Left cardiac atrium (tissue), 4 donors: ENCODE measurements around the gene ALOX15. TPM values are rescaled to one million over a fixed set of nuclear protein-coding genes. Genes with fewer than 3 reads are reported as not detected.

Source experiments
- ATAC-seq, 2 donors: fragments of 200-7000 bp; cut with Tn5 transposase; one replicate each; pipeline ENCODE4 v1.9.1; 2020; ENCODE audit warnings: mild to moderate bottlenecking in 2 of 2, moderate library complexity in 2 of 2
- DNase-seq: peaks from one replicate; pipeline ENCODE4 v3.0.0-alpha.2; 2020
- intact Hi-C, 2 donors: fragments of 100-400 bp; cut with DNase I; formaldehyde crosslinking; loops; one replicate each; pipeline versions ENCODE4 v1.14.1 to v1.15.1; 2022 to 2023
- total RNA-seq, 2 donors: library from RNA; stranded (reverse); fragmentation: NEBNext Ultra II Directional; extraction: Animal tissue kit (Norgen Biotek cat#: 25700); gene quantifications; one replicate each; pipeline ENCODE4 v1.2.1, GENCODE V29; 2021
- donor health status: DM: no; HTN: yes; CAD: no.
- donor health status: DM: no; HTN: yes; CAD: no; lungs with severe emphysema.
- donor health status: DM: yes; HTN: yes; CAD: no.
- donor health status: Dilated cardiomyopathy.

The ALOX15 gene
- total RNA-seq, 2 donors from 2014 or later: 4.7 to 11.7 TPM

GRCh38 chr17:4584917-4585637, 56.4 kb downstream of the ALOX15 start:
- intact Hi-C loops: no loop called here
- DNase-seq: no peak
- no peak for ATAC-seq

- ATAC-seq (peak; percentile 75 to 77), DNase-seq (peak; percentile 80)
- intact Hi-C loops: no loop called here
These were observed 57.2 kb downstream of the ALOX15 start, which contains the start of gene SMTNL2 for GRCh38 chr17:4584101-4584916. Gene SMTNL2, plus strand, starts transcription at chr17:4584529. Its CDS starts 77 bp downstream, at chr17:4584606.

DNA sequence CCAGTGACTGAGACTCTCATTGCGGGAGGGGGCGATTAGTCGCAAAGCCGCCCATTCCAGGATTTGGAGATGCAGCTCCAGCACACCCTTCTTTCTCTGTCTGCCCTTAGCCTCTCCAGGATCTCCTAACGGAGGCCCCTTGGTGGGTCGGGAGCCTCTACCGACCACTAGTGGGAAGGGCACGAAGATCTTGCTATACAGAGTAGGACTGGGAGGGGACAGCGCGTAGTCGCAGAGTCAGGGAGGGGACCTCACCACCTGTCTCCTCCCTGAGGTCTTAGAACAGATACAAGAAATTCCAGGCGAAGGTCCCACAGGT, 57.7 kb downstream of the ALOX15 start:
- ATAC-seq (peak; percentile 60 to 64), DNase-seq (no peak)
- intact Hi-C loops: no loop called here

DNA sequence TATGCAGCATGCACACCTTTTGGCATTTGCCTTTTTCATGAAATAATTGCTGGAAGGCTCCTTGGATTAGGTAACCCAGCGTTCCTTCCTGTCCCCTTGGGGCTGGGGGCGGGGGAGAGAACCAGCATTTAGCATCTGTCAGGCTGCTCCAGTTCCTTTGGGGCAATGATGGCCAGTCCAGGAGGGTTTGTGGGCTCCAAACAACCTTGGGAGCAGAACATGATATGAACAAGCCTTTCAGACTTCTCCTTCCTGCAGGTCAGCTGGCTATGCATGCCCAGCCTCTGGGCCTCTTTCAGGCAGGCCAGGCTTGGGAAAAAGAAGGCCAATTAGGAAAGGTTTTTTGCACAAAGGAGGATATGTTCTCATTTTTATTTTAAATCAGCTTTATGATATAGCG, 58.3 kb downstream of the ALOX15 start:
- ATAC-seq (no peak), DNase-seq (no peak)
- intact Hi-C loops: no loop called here

DNA sequence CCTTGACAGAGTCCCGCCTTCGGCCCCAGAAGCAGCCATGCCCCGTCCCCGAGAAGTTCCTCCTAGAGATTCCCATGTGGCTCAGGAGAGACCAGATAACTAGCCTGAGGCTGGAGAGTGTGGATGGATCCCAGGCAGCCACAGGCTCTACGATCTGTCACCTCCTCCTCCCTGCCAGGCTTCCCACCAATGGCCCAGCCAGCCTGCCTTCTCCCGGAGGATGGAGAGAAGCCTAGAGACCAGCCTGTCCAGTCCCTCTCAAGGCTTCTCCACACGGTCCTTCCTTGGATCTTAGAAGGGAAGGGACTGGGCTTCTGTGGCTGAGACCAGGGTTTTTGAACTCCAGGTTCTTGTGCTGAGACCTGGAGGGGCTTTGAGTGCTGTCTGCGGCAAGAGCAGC, 58.8 kb downstream of the ALOX15 start:
- ATAC-seq (no peak), DNase-seq (no peak)
- intact Hi-C loops: no loop called here

DNA sequence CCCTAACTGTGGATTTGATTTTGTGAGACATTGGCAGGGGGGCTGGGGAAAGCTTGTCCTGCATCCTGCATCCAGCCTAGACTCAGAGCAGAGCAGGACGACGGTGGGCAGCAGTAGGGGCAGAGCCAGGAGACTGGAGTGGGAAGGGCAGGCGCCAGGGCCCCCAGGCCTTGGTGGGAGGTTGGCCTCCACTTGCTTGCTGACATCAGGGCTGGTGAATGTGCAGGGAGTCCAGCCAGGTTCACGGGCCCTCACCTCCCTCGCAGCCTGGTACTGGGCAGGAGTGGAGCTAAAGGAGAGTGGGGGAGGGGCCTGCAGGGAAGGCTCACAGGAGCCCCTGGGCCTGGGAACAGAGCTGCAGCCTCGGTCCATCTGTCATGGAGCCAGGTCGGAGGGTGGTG, 59.4 kb downstream of the ALOX15 start:
- peak in 1 of 2 donors; percentile 59 for ATAC-seq
- intact Hi-C loops: no loop called here

More for the DNA sequence above, 59.4 kb downstream of the ALOX15 start:
- no peak for DNase-seq

Other genes with a start within 250 kb of the ALOX15 start
- under 1 TPM; 0.42 to 0.59 TPM for gene SPNS3, start 207.7 kb downstream of the ALOX15 start, total RNA-seq
- gene SPNS2, start 142.8 kb downstream of the ALOX15 start, total RNA-seq: 10 to 100 TPM; 14.2 to 23.4 TPM
- 10 to 100 TPM; 17.6 to 34.9 TPM for gene MYBBP1A, start 86.3 kb downstream of the ALOX15 start, total RNA-seq
- gene GGT6, start 81.1 kb downstream of the ALOX15 start, total RNA-seq: not detected
- 10 to 100 TPM; 13.2 to 13.3 TPM for gene SMTNL2, start 57.1 kb downstream of the ALOX15 start, total RNA-seq
- 10 to 100 TPM; 36.4 to 38.7 TPM for gene PELP1, start 62.5 kb upstream of the ALOX15 start, total RNA-seq
- gene ARRB2, start 69.0 kb upstream of the ALOX15 start, total RNA-seq: 10 to 100 TPM; 30.7 to 43.5 TPM
- gene MED11, start 89.8 kb upstream of the ALOX15 start, total RNA-seq: 10 to 100 TPM; 16.9 to 17.6 TPM
- gene ZMYND15, start 98.2 kb upstream of the ALOX15 start, total RNA-seq: under 1 TPM; 0.21 to 0.39 TPM
- 1 to 10 TPM; 6.5 to 8.2 TPM for gene CXCL16, start 98.2 kb upstream of the ALOX15 start, total RNA-seq
- not detected for gene TM4SF5, start 130.2 kb upstream of the ALOX15 start, total RNA-seq
- gene VMO1, start 144.7 kb upstream of the ALOX15 start, total RNA-seq: 1 to 10 TPM in 1 of 2 donors, under 1 TPM in 1; 0.81 to 1.1 TPM
- not detected for gene GLTPD2, start 147.3 kb upstream of the ALOX15 start, total RNA-seq
- gene PSMB6, start 154.5 kb upstream of the ALOX15 start, total RNA-seq: 100 to 1,000 TPM; 145 to 147 TPM
- gene PLD2, start 165.5 kb upstream of the ALOX15 start, total RNA-seq: 10 to 100 TPM; 14.7 to 14.9 TPM
- 10 to 100 TPM; 40.1 to 42.2 TPM for gene MINK1, start 191.7 kb upstream of the ALOX15 start, total RNA-seq